HG02798 (cell line): ENCODE data around the gene PTPN20.

ENCODE experiments used
- ATAC-seq: cut with Tn5 transposase; IDR thresholded peaks from one replicate; pipeline ENCODE4 v1.9.1; 2021; ENCODE audit warnings: mild to moderate bottlenecking; ENCODE audit not compliant: unreplicated experiment, poor library complexity

The PTPN20 gene

DNA sequence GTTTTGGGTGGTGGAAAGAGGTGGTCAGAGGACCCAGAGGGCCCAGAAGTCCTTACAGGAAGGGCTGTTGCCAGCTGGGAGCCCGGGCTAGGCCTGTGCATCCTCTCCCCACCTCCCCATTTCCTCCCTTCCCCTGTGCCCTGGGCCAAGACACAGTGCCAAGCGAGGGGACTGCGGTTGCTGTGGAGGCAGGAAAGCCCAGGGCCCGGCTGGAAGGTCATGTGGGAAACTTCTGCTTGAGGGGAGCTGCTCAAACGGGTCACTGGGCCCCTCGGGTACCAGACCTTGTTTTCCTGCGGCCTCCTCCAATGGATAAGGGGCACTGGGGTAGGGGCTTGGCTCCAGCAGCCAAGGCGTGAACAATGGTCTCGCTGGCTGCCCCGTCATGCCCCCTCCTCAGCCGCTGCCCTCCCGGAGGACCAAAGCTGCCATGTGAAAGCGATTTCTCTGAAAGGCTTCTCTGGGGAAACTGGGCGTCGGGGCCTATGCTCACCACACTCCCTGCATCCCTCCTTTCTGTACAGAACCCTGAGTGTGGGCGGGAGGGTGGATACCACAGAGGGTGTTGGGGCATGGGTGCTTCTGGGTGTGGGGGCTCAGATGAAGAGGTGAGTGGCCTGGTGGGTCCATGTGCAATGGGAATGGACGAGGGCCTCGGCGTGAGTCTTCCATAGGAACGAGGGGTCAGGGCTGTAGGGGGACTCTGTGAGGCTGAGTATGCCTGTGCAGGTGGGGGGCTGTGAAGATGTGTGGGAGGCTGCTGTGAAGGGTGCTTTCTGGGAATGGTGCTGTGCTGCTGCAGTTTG, 135.3 kb downstream of the PTPN20 start:
- ATAC-seq: no peak

DNA sequence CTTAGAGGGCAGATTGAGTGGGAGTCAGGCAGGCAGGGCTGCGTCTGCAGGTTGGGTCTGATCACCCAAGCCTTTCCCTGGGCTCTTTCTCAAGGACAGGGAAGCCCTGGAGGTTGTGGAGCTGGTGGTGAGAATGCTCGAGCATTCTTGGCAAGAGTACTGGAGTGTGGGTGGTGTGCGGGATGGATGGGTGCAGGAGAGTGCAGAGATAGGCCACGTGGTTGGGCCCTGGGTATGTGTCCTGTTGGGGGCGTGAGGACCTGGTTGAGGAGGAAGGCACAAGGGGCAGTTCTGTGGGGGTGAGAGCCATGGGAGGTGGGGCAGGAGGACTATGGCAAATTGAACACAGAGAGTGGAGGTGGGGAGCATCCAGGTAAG, 135.9 kb downstream of the PTPN20 start:
- ATAC-seq: no peak

DNA sequence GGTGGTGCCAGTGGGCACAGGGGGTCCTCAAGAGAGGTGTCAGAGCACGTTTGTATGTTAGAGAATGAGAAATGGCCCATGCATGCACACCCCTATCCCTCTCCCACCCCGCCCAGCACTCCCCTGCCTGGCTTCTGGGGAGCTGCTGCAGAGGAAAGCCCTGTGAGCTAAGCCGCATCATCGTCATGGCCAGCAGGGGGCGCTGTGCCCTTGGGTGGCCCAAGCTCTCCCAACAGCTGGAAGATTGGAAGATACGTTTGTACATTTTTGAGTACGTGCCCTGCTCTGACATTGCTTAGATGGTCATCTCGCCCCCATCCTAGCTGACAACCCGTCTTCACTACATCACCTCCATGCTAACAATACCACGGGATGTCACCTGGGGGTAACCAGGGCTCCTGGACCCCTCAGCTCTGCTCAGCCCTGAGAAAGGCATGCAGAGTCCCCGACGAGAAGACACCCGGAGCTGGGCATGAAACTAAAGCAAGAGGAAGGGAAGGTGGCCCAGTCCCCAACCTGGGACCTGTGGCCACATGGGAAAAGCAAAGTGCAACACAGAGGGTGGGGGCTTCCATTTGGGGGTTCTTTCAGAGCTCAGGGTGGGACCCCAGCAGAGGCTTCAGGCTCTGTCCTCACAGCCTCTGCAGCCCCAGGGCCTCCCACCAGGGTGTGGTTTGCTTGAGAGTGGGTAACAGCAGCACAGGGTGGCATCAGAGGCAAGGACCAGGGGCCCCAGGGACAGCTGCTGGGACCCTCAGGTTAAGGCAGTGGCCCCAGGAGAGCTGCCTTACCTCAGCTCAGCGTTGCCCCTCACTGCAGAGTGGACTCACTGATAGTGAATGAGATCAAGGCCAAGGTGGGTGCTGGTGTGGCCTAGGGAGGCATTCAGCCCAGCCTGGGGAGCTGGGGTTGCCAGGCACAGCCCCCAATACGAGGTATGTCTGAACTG, 136.6 kb downstream of the PTPN20 start:
- no peak for ATAC-seq

DNA sequence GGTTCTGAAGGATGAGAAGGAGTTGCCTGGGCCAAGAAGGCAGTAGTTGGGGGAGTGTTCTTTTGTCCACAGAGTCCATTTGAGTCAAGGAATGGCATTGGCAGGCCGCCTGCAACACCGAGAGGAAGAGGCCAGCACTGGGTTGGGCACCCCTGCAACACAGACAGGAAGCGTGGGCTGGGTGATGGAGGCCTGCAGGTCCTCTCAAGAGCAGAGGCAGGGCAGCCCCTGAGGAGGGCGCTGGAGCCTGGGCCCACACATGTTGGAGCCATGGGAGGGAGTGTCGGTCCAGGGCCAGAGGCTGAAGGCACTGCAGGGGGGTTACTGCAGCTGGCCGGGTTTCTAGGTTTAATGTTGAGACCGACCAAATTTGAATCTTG, 137.3 kb downstream of the PTPN20 start:
- no peak for ATAC-seq

DNA sequence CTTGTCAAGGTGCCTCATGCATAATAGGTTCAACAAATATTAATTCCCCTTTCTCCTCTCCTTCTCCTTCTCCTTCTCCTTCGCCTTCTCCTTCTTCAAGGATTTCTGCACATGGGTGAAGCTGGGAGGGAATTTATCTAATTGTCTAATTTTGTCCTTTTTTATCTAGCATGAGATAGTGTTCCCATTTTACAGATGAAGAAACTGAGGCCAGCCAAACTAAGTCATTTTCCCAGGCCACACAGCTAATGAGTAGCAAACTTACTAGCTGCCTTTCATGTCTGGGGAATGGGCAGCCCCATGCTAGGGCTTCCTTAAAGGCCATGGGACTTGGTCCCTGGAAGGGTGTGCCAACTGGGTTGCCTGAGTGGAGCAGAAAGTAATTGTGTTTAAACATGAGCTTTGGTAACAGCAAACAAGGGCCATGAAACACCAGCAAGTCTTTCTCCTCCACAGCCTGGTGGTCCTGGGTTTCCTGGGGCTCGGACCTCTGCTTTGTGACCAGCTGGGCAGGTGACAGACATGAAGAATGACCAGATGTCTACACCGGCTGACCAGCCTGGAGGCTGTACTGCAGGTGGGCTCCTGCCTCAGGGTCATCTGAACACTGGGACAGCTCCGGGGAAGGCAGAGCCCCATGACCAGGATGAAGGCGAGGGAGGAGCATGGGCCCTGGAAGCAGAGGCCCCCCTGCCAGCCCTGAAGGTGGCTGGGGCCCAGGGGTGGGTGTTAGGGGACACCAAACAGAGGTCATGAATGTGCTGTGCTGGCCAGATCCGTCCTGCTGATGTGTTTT, 138.0 kb downstream of the PTPN20 start:
- ATAC-seq: no peak

DNA sequence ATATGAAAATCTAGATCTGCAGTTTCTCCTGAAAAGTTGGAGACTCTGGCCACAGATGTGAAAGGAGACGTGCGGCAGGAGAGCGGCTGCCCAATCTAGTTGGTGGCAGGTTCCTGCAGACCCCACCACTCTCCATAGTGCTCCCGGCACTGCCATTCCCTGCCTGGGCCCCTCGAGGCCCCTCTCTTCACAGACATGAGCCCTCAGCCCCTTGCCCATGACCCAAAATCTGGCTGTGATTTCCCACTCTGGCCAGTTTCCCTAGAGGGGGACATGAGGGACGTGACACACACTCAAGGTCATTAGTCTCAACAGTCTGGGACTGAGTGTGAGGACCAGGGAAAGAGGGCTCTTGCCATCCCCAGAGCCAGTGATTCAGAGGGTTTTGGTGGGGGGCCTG, 138.7 kb downstream of the PTPN20 start:
- no peak for ATAC-seq

DNA sequence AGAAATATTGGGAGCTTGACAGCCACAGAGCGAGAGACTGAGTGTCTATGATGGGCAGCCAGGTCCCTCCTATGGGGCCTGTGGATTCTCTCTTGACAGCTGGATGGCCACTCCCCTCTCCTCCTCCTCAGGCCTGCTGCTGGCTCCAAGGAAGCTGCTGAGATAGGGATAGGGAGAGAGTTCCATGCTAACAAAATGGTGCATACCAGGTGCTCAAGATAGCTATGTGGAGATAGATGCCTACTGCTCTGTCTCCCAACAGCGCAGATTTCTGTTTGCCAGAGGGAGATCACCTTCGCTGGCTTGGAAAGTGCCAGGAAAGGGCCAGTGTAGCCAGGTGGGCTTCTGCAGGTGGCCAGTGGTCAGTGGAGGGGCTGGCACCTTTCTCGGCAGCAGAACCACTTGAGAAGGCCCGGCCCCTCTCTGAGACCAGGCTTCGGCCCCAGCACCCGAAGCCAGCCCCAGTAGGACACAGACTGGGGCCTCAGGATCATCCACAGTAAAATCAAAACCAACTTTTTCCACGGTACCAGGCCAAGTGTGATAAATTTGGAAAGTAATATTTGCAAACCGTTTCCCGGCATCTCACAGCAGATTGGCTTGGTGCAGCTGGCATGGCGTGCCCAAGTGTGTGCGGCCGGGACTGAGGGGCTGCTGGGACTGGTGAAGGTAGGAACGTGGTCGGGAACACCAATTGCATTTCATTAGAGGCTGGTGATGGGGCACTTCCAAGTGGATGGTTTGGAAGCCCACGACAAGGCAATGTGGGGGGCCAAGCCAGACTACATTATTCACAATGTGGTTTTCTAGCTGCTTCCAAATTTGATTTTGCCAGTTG, 139.6 kb downstream of the PTPN20 start:
- no peak for ATAC-seq

DNA sequence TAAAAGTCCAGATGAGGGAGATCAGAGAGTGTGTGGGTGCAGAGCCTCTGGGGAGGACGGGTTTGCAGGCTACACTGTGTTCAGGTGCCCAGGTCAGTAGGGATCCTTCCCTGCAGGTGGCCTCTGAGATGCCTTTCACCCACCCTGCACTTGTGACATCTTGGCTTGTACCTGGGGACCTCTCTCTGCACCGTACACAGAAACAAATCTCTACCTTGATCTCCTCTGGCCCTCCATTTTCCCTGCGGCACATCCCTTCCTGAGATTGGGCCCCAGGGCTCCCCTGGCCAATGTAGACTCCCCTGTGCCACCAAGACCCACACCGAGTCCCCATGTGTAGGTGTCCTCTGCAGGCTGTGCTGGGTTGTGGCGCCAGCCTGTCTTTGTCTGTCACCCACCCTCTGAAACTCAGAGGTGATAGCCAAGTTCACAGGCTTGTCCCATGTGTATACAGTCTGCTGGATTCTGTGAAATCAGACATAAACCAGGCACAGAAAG, 140.6 kb downstream of the PTPN20 start:
- ATAC-seq: no peak
